Activated T-helper 17 cell treated with anti-CD3 and anti-CD28 coated beads, Interleukin-2, amount 50 U/mL, for 72 hours (primary cell): Measurements from ENCODE around the gene TEX51. TPM values are rescaled to one million over a fixed set of nuclear protein-coding genes. Genes with fewer than 3 reads are reported as not detected.

Source experiments
- ATAC-seq: fragments of 150-1000 bp; cut with Tn5 transposase; replicated peaks from 2 replicates; pipeline ENCODE4 v1.10.0; 2021; ENCODE audit warnings: mild to moderate bottlenecking, moderate library complexity
- H3K27ac Mint-ChIP-seq: one replicate; pipeline ENCODE4 v1.8.0; 2022; ENCODE audit warnings: mixed read lengths
- H3K27me3 Mint-ChIP-seq: one replicate; pipeline ENCODE4 v1.8.0; 2022; ENCODE audit warnings: mixed read lengths
- H3K36me3 Mint-ChIP-seq: one replicate; pipeline ENCODE4 v1.8.0; 2022; ENCODE audit warnings: low read depth, mild to moderate bottlenecking, mixed read lengths
- H3K4me1 Mint-ChIP-seq: one replicate; pipeline ENCODE4 v1.8.0; 2022; ENCODE audit warnings: mixed read lengths
- H3K4me3 Mint-ChIP-seq: one replicate; pipeline ENCODE4 v1.8.0; 2022; ENCODE audit warnings: mild to moderate bottlenecking, mixed read lengths
- H3K9me3 Mint-ChIP-seq: one replicate; pipeline ENCODE4 v1.8.0; 2022; ENCODE audit warnings: mixed read lengths
- total RNA-seq, 2 donors: library from RNA; stranded (reverse); gene quantifications; one replicate each; pipeline ENCODE4 v1.2.3, GENCODE V29; 2022

The TEX51 gene
- total RNA-seq, 2 donors from 2014 or later, result not detected

- no peak overlapping the region for H3K27ac Mint-ChIP-seq
- H3K9me3 Mint-ChIP-seq, result peaks cover 4% of the 10 kb centered on the region
- ATAC-seq, result no peak
- H3K27me3 Mint-ChIP-seq, result peaks cover 11% of the 10 kb centered on the region
- no peaks in the 10 kb centered on the region for H3K4me1 Mint-ChIP-seq
- no peaks in the 10 kb centered on the region for H3K36me3 Mint-ChIP-seq
- no peak overlapping the region for H3K4me3 Mint-ChIP-seq
Measured at GRCh38 chr2:126893606-126894005, 5.1 kb upstream of the TEX51 start.

- no peak overlapping the region for H3K4me3 Mint-ChIP-seq
Measured at GRCh38 chr2:126894082-126894481, 4.6 kb upstream of the TEX51 start.

GRCh38 chr2:126894585-126895182 lies 4.0 kb upstream of the TEX51 start:
- peaks cover 4% of the 10 kb centered on the region for H3K9me3 Mint-ChIP-seq
- peaks cover 8% of the 10 kb centered on the region for H3K27me3 Mint-ChIP-seq
- no peak overlapping the region for H3K4me3 Mint-ChIP-seq
- no peak overlapping the region for H3K27ac Mint-ChIP-seq
- ATAC-seq, result no peak
- H3K36me3 Mint-ChIP-seq, result no peaks in the 10 kb centered on the region
- H3K4me1 Mint-ChIP-seq, result no peaks in the 10 kb centered on the region

More at GRCh38 chr2:126894082-126894481, 4.6 kb upstream of the TEX51 start:
- Mint-ChIP-seq H3K36me3 (no peaks in the 10 kb centered on the region), H3K4me1 (no peaks in the 10 kb centered on the region), H3K27ac (no peak overlapping the region), H3K9me3 (peaks cover 4% of the 10 kb centered on the region), H3K27me3 (peaks cover 7% of the 10 kb centered on the region)
- ATAC-seq, result no peak

GRCh38 chr2:126895336-126895735 lies 3.4 kb upstream of the TEX51 start:
- peaks cover 4% of the 10 kb centered on the region for H3K9me3 Mint-ChIP-seq
- no peaks in the 10 kb centered on the region for H3K36me3 Mint-ChIP-seq
- ATAC-seq, result no peak
- peaks cover 13% of the 10 kb centered on the region for H3K27me3 Mint-ChIP-seq
- H3K27ac Mint-ChIP-seq, result no peak overlapping the region
- no peak overlapping the region for H3K4me3 Mint-ChIP-seq
- H3K4me1 Mint-ChIP-seq, result no peaks in the 10 kb centered on the region

- no peak for ATAC-seq
- H3K36me3 Mint-ChIP-seq, result no peaks in the 10 kb centered on the region
- H3K27me3 Mint-ChIP-seq, result peaks cover 19% of the 10 kb centered on the region
- H3K9me3 Mint-ChIP-seq, result peaks cover 4% of the 10 kb centered on the region
- H3K4me1 Mint-ChIP-seq, result no peaks in the 10 kb centered on the region
- H3K27ac Mint-ChIP-seq, result no peak overlapping the region
- H3K4me3 Mint-ChIP-seq, result no peak overlapping the region
Measured at GRCh38 chr2:126896471-126896870, 2.2 kb upstream of the TEX51 start.

- peaks cover 4% of the 10 kb centered on the region for H3K9me3 Mint-ChIP-seq
- H3K27ac Mint-ChIP-seq, result no peak overlapping the region
- no peaks in the 10 kb centered on the region for H3K4me1 Mint-ChIP-seq
Measured at GRCh38 chr2:126899616-126900185, 1.0 kb downstream of the TEX51 start.

GRCh38 chr2:126900646-126901319 lies 2.1 kb downstream of the TEX51 start:
- Mint-ChIP-seq H3K36me3 (no peaks in the 10 kb centered on the region), H3K27me3 (peaks cover 28% of the 10 kb centered on the region), H3K27ac (no peak overlapping the region), H3K4me1 (no peaks in the 10 kb centered on the region), H3K9me3 (peaks cover 4% of the 10 kb centered on the region), H3K4me3 (no peak overlapping the region)
- ATAC-seq, result no peak

More at GRCh38 chr2:126899616-126900185, 1.0 kb downstream of the TEX51 start:
- no peaks in the 10 kb centered on the region for H3K36me3 Mint-ChIP-seq
- H3K27me3 Mint-ChIP-seq, result peaks cover 24% of the 10 kb centered on the region
- no peak for ATAC-seq
- H3K4me3 Mint-ChIP-seq, result no peak overlapping the region

GRCh38 chr2:126901459-126901858 lies 2.8 kb downstream of the TEX51 start:
- no peaks in the 10 kb centered on the region for H3K36me3 Mint-ChIP-seq
- no peak for ATAC-seq
- H3K27ac Mint-ChIP-seq, result no peak overlapping the region
- H3K4me1 Mint-ChIP-seq, result no peaks in the 10 kb centered on the region
- peaks cover 29% of the 10 kb centered on the region for H3K27me3 Mint-ChIP-seq
- H3K9me3 Mint-ChIP-seq, result peaks cover 4% of the 10 kb centered on the region
- H3K4me3 Mint-ChIP-seq, result no peak overlapping the region

- H3K4me3 Mint-ChIP-seq, result no peak overlapping the region
- peaks cover 33% of the 10 kb centered on the region for H3K27me3 Mint-ChIP-seq
- H3K4me1 Mint-ChIP-seq, result no peaks in the 10 kb centered on the region
- H3K36me3 Mint-ChIP-seq, result no peaks in the 10 kb centered on the region
- ATAC-seq, result no peak
- peaks cover 4% of the 10 kb centered on the region for H3K9me3 Mint-ChIP-seq
- H3K27ac Mint-ChIP-seq, result no peak overlapping the region
Measured at GRCh38 chr2:126902152-126902835, 3.6 kb downstream of the TEX51 start.

GRCh38 chr2:126902859-126903258 lies 4.2 kb downstream of the TEX51 start:
- no peak overlapping the region for H3K4me3 Mint-ChIP-seq
- ATAC-seq, result no peak
- H3K27me3 Mint-ChIP-seq, result peaks cover 37% of the 10 kb centered on the region

GRCh38 chr2:126905991-126906390 lies 7.3 kb downstream of the TEX51 start:
- H3K9me3 Mint-ChIP-seq, result no peaks in the 10 kb centered on the region
- ATAC-seq, result no peak
- no peak overlapping the region for H3K4me3 Mint-ChIP-seq
- H3K27ac Mint-ChIP-seq, result no peak overlapping the region
- H3K4me1 Mint-ChIP-seq, result no peaks in the 10 kb centered on the region
- no peaks in the 10 kb centered on the region for H3K36me3 Mint-ChIP-seq
- H3K27me3 Mint-ChIP-seq, result peaks cover 30% of the 10 kb centered on the region

More at GRCh38 chr2:126902859-126903258, 4.2 kb downstream of the TEX51 start:
- no peaks in the 10 kb centered on the region for H3K4me1 Mint-ChIP-seq
- peaks cover 3% of the 10 kb centered on the region for H3K9me3 Mint-ChIP-seq
- H3K36me3 Mint-ChIP-seq, result no peaks in the 10 kb centered on the region
- no peak overlapping the region for H3K27ac Mint-ChIP-seq

- Mint-ChIP-seq H3K4me3 (no peak overlapping the region), H3K27ac (no peak overlapping the region), H3K4me1 (no peaks in the 10 kb centered on the region), H3K9me3 (no peaks in the 10 kb centered on the region), H3K27me3 (peaks cover 30% of the 10 kb centered on the region), H3K36me3 (no peaks in the 10 kb centered on the region)
- ATAC-seq, result no peak
Measured at GRCh38 chr2:126906781-126907180, 8.1 kb downstream of the TEX51 start.

GRCh38 chr2:126907671-126908070 lies 9.0 kb downstream of the TEX51 start:
- H3K9me3 Mint-ChIP-seq, result no peaks in the 10 kb centered on the region
- H3K36me3 Mint-ChIP-seq, result no peaks in the 10 kb centered on the region
- no peaks in the 10 kb centered on the region for H3K4me1 Mint-ChIP-seq
- peaks cover 26% of the 10 kb centered on the region for H3K27me3 Mint-ChIP-seq
- ATAC-seq, result no peak
- H3K27ac Mint-ChIP-seq, result no peak overlapping the region
- H3K4me3 Mint-ChIP-seq, result no peak overlapping the region

GRCh38 chr2:126908721-126909177 lies 10.1 kb downstream of the TEX51 start:
- Mint-ChIP-seq H3K27ac (no peak overlapping the region), H3K4me1 (no peaks in the 10 kb centered on the region), H3K9me3 (no peaks in the 10 kb centered on the region), H3K36me3 (no peaks in the 10 kb centered on the region), H3K27me3 (peaks cover 24% of the 10 kb centered on the region), H3K4me3 (no peak overlapping the region)
- ATAC-seq, result no peak
